ENCODE measurements around the gene NECAB2. TPM values are rescaled to one million over a fixed set of nuclear protein-coding genes. Genes with fewer than 3 reads are reported as not detected.
A peak's percentile ranks its signal among the peaks of the same experiment; 100 is the strongest.

Gene NECAB2
- total RNA-seq (not detected), polyA plus RNA-seq (not detected), total RNA-seq (not detected)

DNA sequence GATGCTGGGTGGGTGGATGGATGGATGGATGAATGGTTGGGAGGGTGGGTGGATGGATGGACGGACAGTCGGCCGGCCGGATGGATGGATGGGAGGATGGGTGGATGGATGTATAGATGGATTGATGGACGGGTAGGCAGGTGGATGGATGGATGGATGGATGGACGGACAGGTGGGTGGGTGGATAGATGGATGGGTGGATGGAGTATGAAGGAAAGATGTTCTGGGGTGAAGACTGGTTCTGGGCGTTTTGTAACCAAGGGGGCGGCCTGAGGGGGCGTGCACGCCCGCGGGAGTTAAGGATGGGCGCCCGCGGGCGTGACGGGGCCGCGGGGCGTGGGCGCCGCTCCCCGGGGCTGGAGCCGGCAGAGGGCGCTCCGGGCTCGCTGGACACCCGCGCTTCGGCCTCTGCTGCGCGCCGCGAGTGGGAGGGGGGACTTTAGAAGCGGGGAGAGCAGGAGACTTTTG is at the start of gene NECAB2:
Gene NECAB2, plus strand, starts transcription at position 407 of the 468 bp plus-strand sequence. CDS start 405 bp downstream, outside the sequence.
- peaks cover 0 to 3% (median 0%) of the 10 kb centered on the region in 11 donors for H3K9me3 Mint-ChIP-seq
- H3K36me3 Mint-ChIP-seq = no peaks in the 10 kb centered on the region
- no peaks in the 10 kb centered on the region for H3K36me3 ChIP-seq (ENCODE audit: control insufficient read depth in 2 of 3, insufficient read depth in 3 of 3, low read length in 3 of 3)
- H3K27ac ChIP-seq (ENCODE audit: low read depth, low read length) = no peak within 1 kb of the TSS
- no peaks in the 10 kb centered on the region for H3K9me3 ChIP-seq (ENCODE audit: control insufficient read depth in 2 of 3, low read length in 3 of 3)
- ChIA-PET POLR2A (no interaction called here), CTCF (no interaction called here)
- H3K4me3 ChIP-seq (ENCODE audit: low read length) = no peak within 1 kb of the TSS
- ATAC-seq = peak; percentile 50
- H3K27me3 Mint-ChIP-seq = peaks cover 11 to 23% (median 16%) of the 10 kb centered on the region in 5 donors
- DNase-seq = peak in 1 of 9 donors; percentile 45
- peak within 1 kb of the TSS; percentile 22 to 79 (median 68) for H3K4me3 Mint-ChIP-seq
- H3K27ac Mint-ChIP-seq = peak within 1 kb of the TSS in 1 of 9 donors; percentile 59
- no peaks in the 10 kb centered on the region for H3K4me1 ChIP-seq (ENCODE audit: control insufficient read depth in 2 of 2, insufficient read depth in 2 of 2, low read length in 2 of 2)
- intact Hi-C loops (cut with micrococcal nuclease) = no loop called here
- no peaks in the 10 kb centered on the region for H3K27me3 ChIP-seq (ENCODE audit: control insufficient read depth in 2 of 2, insufficient read depth in 2 of 2, low read length in 2 of 2)
- H3K4me1 Mint-ChIP-seq = peaks cover 0 to 6% (median 4%) of the 10 kb centered on the region in 7 donors

DNA sequence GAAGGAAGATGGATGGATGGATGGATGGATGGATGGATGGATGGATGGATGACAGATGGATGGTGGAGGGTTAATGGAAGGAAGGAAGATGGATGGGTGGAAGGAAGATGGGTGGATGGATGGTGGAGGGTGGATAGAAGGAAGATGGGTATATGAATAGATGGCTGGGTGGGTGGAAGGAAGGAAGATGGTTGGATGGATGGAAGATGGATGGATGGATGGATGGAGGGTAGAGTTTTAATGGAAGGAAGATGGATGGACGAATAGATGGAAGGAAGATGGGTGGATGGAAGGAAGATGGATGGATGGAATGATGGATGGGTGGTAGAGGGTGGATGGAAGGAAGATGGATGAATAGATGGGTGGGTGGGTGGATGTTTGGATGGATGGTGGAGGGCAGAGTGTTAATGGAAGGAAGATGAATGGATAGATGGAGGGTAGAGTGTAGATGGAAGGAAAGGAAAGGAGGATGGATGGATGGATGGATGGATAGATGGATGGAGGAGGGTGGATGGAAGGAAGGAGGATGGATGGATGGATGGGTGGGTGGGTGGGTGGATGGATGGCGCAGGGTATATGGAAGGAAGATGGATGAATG is 47.1 kb upstream of the NECAB2 start:
- ATAC-seq = no peak
- Mint-ChIP-seq H3K27ac (no peak overlapping the region), H3K36me3 (peaks cover 19 to 42% (median 29%) of the 10 kb centered on the region in 5 donors), H3K27me3 (no peaks in the 10 kb centered on the region), H3K9me3 (peaks cover 0 to 5% (median 0%) of the 10 kb centered on the region in 11 donors), H3K4me1 (peaks cover 0 to 24% (median 2%) of the 10 kb centered on the region in 7 donors), H3K4me3 (no peak overlapping the region)
- DNase-seq = no peak
- Histone ChIP-seq H3K36me3 (ENCODE audit: control insufficient read depth in 2 of 3, insufficient read depth in 3 of 3, low read length in 3 of 3) (peaks cover 0 to 34% (median 9%) of the 10 kb centered on the region in 3 experiments), H3K9me3 (ENCODE audit: control insufficient read depth in 2 of 3, low read length in 3 of 3) (no peaks in the 10 kb centered on the region), H3K4me1 (ENCODE audit: control insufficient read depth in 2 of 2, insufficient read depth in 2 of 2, low read length in 2 of 2) (no peaks in the 10 kb centered on the region), H3K4me3 (ENCODE audit: low read length) (no peak overlapping the region), H3K27me3 (ENCODE audit: control insufficient read depth in 2 of 2, insufficient read depth in 2 of 2, low read length in 2 of 2) (no peaks in the 10 kb centered on the region), H3K27ac (ENCODE audit: low read depth, low read length) (no peak overlapping the region)
- intact Hi-C loops (cut with micrococcal nuclease) = no loop called here
- ChIA-PET CTCF (no interaction called here), POLR2A (no interaction called here)

DNA sequence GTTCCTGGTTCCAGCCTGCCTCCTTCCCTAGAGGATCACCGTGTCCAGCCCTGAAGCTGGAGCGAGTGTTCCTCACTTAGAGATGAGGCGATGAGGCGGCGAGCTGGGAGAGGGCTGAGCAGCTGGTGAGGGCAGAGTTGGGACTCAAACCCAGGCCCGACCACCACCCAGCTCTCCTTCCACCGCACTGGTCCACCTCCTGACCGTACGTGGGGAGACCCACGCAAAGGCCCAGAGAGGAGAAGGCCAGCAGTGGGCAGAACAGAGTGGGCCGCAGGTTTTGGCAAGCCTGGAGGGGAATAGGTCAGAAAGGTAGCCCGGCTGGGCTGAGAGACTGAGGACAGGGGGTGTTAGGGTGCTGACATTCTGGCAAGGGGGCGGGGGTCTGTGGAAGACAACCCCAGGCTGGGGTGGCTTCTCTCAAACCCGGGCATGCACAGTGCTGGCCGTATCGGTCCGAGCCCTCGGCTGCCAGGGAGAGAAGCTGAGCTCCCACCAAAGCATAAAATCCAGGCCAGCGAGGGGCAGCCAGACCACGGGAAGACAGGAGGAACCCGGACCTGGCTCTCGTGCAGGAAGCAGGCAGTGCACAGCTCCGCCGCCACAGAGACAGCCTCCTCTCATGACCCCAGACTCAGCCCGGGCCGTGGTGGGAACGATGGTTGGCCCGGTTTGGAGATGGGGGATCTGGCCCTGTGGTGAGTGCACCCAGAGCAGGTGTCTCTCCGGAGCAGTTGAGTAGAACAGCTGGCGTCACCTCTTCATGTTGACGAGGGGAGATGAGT is 44.3 kb upstream of the NECAB2 start:
- Histone ChIP-seq H3K9me3 (ENCODE audit: control insufficient read depth in 2 of 3, low read length in 3 of 3) (no peaks in the 10 kb centered on the region), H3K27ac (ENCODE audit: low read depth, low read length) (no peak overlapping the region), H3K27me3 (ENCODE audit: control insufficient read depth in 2 of 2, insufficient read depth in 2 of 2, low read length in 2 of 2) (no peaks in the 10 kb centered on the region), H3K4me3 (ENCODE audit: low read length) (no peak overlapping the region), H3K36me3 (ENCODE audit: control insufficient read depth in 2 of 3, insufficient read depth in 3 of 3, low read length in 3 of 3) (peaks cover 0 to 12% (median 3%) of the 10 kb centered on the region in 3 experiments), H3K4me1 (ENCODE audit: control insufficient read depth in 2 of 2, insufficient read depth in 2 of 2, low read length in 2 of 2) (no peaks in the 10 kb centered on the region)
- Mint-ChIP-seq H3K36me3 (peaks cover 7 to 21% (median 16%) of the 10 kb centered on the region in 5 donors), H3K4me3 (no peak overlapping the region), H3K27me3 (no peaks in the 10 kb centered on the region), H3K4me1 (peaks cover 0 to 21% (median 4%) of the 10 kb centered on the region in 7 donors), H3K9me3 (no peaks in the 10 kb centered on the region), H3K27ac (no peak overlapping the region)
- intact Hi-C loops (cut with micrococcal nuclease) = no loop called here
- ATAC-seq = no peak
- ChIA-PET POLR2A (no interaction called here), CTCF (no interaction called here)
- no peak for DNase-seq

DNA sequence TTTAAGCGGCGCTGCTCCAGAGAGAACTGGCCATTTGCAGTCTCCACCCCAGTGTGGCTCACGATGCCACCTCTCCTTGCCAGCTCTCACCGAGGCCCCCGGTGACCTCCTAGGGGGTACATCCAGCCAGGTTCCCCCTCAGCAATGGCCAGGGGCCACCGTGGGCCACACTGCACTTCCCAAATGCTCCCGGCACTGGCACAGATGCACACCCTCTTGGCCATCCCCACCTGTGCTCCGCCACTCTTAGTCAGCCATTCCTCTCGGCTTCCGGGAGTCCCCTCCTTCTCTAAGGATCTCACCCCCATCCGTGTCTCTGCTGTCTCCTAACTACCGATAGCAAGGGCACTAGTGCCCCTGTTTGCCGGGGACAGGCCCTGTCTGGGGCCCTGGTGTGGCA is 43.4 kb upstream of the NECAB2 start:
- intact Hi-C loops (cut with micrococcal nuclease) = no loop called here
- POLR2A ChIA-PET = no interaction called here
- H3K9me3 Mint-ChIP-seq = no peaks in the 10 kb centered on the region
- H3K4me1 Mint-ChIP-seq = peaks cover 0 to 12% (median 4%) of the 10 kb centered on the region in 7 donors
- peaks cover 0 to 7% (median 3%) of the 10 kb centered on the region in 3 experiments for H3K36me3 ChIP-seq (ENCODE audit: control insufficient read depth in 2 of 3, insufficient read depth in 3 of 3, low read length in 3 of 3)
- no peaks in the 10 kb centered on the region for H3K27me3 Mint-ChIP-seq
- H3K4me1 ChIP-seq (ENCODE audit: control insufficient read depth in 2 of 2, insufficient read depth in 2 of 2, low read length in 2 of 2) = no peaks in the 10 kb centered on the region
- no peak overlapping the region for H3K27ac Mint-ChIP-seq
- no peak overlapping the region for H3K27ac ChIP-seq (ENCODE audit: low read depth, low read length)
- H3K9me3 ChIP-seq (ENCODE audit: control insufficient read depth in 2 of 3, low read length in 3 of 3) = no peaks in the 10 kb centered on the region
- DNase-seq (no peak), ATAC-seq (no peak)
- no peak overlapping the region for H3K4me3 Mint-ChIP-seq
- no peak overlapping the region for H3K4me3 ChIP-seq (ENCODE audit: low read length)
- CTCF ChIA-PET = no interaction called here
- peaks cover 0 to 12% (median 8%) of the 10 kb centered on the region in 5 donors for H3K36me3 Mint-ChIP-seq
- H3K27me3 ChIP-seq (ENCODE audit: control insufficient read depth in 2 of 2, insufficient read depth in 2 of 2, low read length in 2 of 2) = no peaks in the 10 kb centered on the region

DNA sequence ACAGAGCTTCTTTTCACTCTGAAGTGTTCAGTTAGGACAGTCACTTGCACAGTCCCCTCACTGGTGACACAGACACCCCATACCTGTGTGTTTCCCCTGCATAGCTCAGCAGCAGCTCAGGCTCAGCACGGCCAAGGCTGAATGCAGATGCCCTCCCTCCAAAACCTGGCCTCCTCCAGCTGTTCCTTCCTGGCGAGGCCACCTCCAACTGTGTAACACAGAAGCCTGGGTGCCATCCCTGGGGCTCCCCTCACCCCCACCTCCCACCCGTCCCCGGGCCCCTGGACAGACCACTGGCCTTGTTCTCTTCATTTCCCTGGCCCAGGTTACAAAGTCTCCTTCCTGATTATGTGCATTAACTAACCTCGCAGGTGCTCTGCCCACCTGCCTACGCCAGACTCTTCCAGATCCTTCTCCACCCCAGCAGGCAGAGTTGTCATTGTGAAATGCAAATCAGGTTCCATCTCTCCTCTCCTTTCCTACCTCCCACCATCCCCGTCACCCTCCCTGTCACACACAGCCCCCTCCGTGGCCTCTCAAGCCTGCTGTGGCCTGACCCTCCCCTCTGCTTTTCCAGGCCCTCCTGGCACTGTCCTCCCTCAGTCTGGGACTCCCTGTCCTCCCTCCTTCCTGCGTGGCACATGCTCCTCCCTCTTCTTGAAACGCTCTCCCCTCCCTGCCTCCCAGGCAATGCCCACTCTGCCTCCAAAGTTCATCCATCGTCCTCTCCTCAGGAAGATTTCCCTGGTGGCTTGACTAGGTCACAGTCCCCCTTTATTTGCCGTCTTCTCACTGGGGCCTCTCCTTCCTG is 42.7 kb upstream of the NECAB2 start:
- POLR2A ChIA-PET = no interaction called here
- Mint-ChIP-seq H3K4me3 (no peak overlapping the region), H3K27me3 (no peaks in the 10 kb centered on the region), H3K27ac (peak overlapping the region in 1 of 9 donors; percentile 70), H3K9me3 (no peaks in the 10 kb centered on the region), H3K4me1 (peaks cover 0 to 11% (median 4%) of the 10 kb centered on the region in 7 donors), H3K36me3 (peaks cover 0 to 11% (median 7%) of the 10 kb centered on the region in 5 donors)
- CTCF ChIA-PET = interaction anchor here (1.0 kb wide), 1 partner anchor 251 kb away, joined by 3 read pairs; no protein-coding TSS in a partner anchor
- no peak for ATAC-seq
- no peak for DNase-seq
- H3K4me3 ChIP-seq (ENCODE audit: low read length) = no peak overlapping the region
- H3K27me3 ChIP-seq (ENCODE audit: control insufficient read depth in 2 of 2, insufficient read depth in 2 of 2, low read length in 2 of 2) = no peaks in the 10 kb centered on the region
- peaks cover 0 to 4% (median 3%) of the 10 kb centered on the region in 3 experiments for H3K36me3 ChIP-seq (ENCODE audit: control insufficient read depth in 2 of 3, insufficient read depth in 3 of 3, low read length in 3 of 3)
- intact Hi-C loops (cut with micrococcal nuclease) = no loop called here
- no peak overlapping the region for H3K27ac ChIP-seq (ENCODE audit: low read depth, low read length)
- H3K9me3 ChIP-seq (ENCODE audit: control insufficient read depth in 2 of 3, low read length in 3 of 3) = no peaks in the 10 kb centered on the region
- no peaks in the 10 kb centered on the region for H3K4me1 ChIP-seq (ENCODE audit: control insufficient read depth in 2 of 2, insufficient read depth in 2 of 2, low read length in 2 of 2)

DNA sequence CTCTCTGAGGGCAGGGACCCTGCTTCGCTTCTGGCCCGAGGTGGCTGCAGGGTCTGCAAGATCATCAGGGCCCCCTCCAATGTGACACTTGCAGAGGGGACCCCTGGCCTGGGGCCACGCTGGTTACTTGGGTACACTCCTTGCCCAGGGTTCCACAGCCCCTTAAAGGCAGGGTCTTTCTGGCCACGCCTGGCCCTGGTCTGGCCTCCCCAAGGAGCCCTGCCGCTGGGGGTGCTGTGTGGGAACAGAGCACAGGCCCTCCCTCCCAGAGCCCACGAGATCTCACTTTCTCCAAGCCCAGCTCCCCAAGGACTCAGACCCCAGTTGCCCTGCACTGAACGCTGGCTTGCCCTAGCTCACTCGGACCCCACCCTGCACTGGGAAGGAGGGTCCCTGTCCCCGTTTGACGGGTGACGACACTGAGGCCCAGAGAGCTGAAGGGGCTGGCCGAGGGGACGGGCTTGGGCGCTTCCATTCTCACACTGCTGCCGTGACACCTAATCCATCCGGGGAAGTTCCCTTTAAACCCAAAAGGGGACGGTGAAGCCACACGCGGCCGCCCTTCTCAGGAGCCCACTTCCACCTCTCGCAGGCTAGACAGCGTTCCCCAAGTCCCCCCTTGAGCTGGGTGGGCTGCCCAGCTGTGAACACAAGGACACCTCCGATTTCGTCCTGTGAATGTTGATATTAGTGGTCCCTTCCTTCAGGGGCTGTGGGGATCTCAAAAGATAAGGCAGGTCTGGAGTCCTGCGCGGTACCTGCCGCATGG is 41.9 kb upstream of the NECAB2 start:
- Histone ChIP-seq H3K27me3 (ENCODE audit: control insufficient read depth in 2 of 2, insufficient read depth in 2 of 2, low read length in 2 of 2) (no peaks in the 10 kb centered on the region), H3K4me3 (ENCODE audit: low read length) (no peak overlapping the region), H3K9me3 (ENCODE audit: control insufficient read depth in 2 of 3, low read length in 3 of 3) (no peaks in the 10 kb centered on the region), H3K4me1 (ENCODE audit: control insufficient read depth in 2 of 2, insufficient read depth in 2 of 2, low read length in 2 of 2) (no peaks in the 10 kb centered on the region), H3K27ac (ENCODE audit: low read depth, low read length) (no peak overlapping the region), H3K36me3 (ENCODE audit: control insufficient read depth in 2 of 3, insufficient read depth in 3 of 3, low read length in 3 of 3) (peaks cover 0 to 4% (median 3%) of the 10 kb centered on the region in 3 experiments)
- intact Hi-C loops (cut with micrococcal nuclease) = loop anchor here (1.0 kb wide), 2 partner anchors 100 to 249 kb away; no protein-coding TSS in a partner anchor
- Mint-ChIP-seq H3K9me3 (no peaks in the 10 kb centered on the region), H3K36me3 (peaks cover 0 to 4% (median 0%) of the 10 kb centered on the region in 5 donors), H3K4me3 (no peak overlapping the region), H3K4me1 (peaks cover 0 to 6% (median 4%) of the 10 kb centered on the region in 7 donors), H3K27ac (peak overlapping the region in 1 of 9 donors; percentile 70), H3K27me3 (no peaks in the 10 kb centered on the region)
- ChIA-PET CTCF (interaction anchor here (1.0 to 1.5 kb wide), 3 partner anchors 13 to 250 kb away, joined by 3 to 5 read pairs (median 4); no protein-coding TSS in a partner anchor), POLR2A (no interaction called here)
- DNase-seq = no peak
- peak; percentile 5 for ATAC-seq

All from naive thymus-derived CD4-positive, alpha-beta T cell (primary cell).